ENCODE measurements around the gene ZNF275. TPM values are rescaled to one million over a fixed set of nuclear protein-coding genes. Genes with fewer than 3 reads are reported as not detected.

Gene ZNF275
- total and polyA plus RNA-seq, 2 of the 8 experiments (the other 6 are each of a cell fraction or from before 2014, with no cell fraction given) = 8.2 to 9.1 TPM

- no peak overlapping the region for H4K91ac ChIP-seq (replicated peaks; ENCODE audit: insufficient read length, low read length)
- H3K36me3 ChIP-seq (ENCODE audit: control insufficient read depth in 2 of 4, insufficient read depth in 4 of 4, low read length in 3 of 4) = no peaks in the 10 kb centered on the region
- ChIA-PET CTCF (ENCODE audit: partially characterized antibody) (interaction anchor here (1.0 to 1.2 kb wide), 2 partner anchors 8 to 13 kb away, joined by 3 read pairs; no protein-coding TSS in a partner anchor), POLR2A (ENCODE audit: partially characterized antibody) (interaction anchor here (0.8 to 1.2 kb wide), 2 partner anchors 12 to 13 kb away, joined by 3 read pairs; no protein-coding TSS in a partner anchor)
- H4K20me1 ChIP-seq (replicated peaks in 1 of 2; ENCODE audit: control insufficient read depth in 1 of 2, insufficient read depth in 2 of 2, low read length in 2 of 2) = no peaks in the 10 kb centered on the region
- no peak for FAIRE-seq
- no peak overlapping the region for H2BK20ac ChIP-seq (ENCODE audit: low read length)
- no peaks in the 10 kb centered on the region for H3K4me1 ChIP-seq (replicated peaks in 1 of 4; ENCODE audit: control insufficient read depth in 3 of 4, insufficient read depth in 4 of 4, low read length in 3 of 4)
- no peak overlapping the region for H4K5ac ChIP-seq (ENCODE audit: insufficient read length, low read depth, low read length)
- no peak overlapping the region for H2BK12ac ChIP-seq (ENCODE audit: low read depth, low read length)
- no peak overlapping the region for H3K23ac ChIP-seq (ENCODE audit: insufficient read length)
- H3K4me3 ChIP-seq (ENCODE audit: extremely low read depth in 1 of 4, insufficient read depth in 2 of 4, low read depth in 3 of 4, low read length in 4 of 4) = no peak overlapping the region
- H3K79me2 ChIP-seq (ENCODE audit: control insufficient read depth in 1 of 2, insufficient read depth in 2 of 2, low read length in 2 of 2) = no peaks in the 10 kb centered on the region
- no peak overlapping the region for H3K18ac ChIP-seq (ENCODE audit: extremely low read depth, low read length)
- DNase-seq (ENCODE audit: low read depth in 1 of 2, low spot score in 2 of 2) = no peak
- no peak overlapping the region for H4K8ac ChIP-seq (ENCODE audit: extremely low read depth, insufficient read depth, low read length)
- H3K56ac ChIP-seq (replicated peaks; ENCODE audit: insufficient read length, low read depth, low read length) = no peak overlapping the region
- H2AK5ac ChIP-seq (ENCODE audit: low read depth, low read length) = no peak overlapping the region
- H2BK15ac ChIP-seq (ENCODE audit: low read length) = no peak overlapping the region
- no peak overlapping the region for H2BK5ac ChIP-seq (ENCODE audit: low read depth, low read length)
- no peak overlapping the region for H3K4ac ChIP-seq (replicated peaks; ENCODE audit: insufficient read length, low read depth, low read length)
- no peak overlapping the region for H3K27ac ChIP-seq (ENCODE audit: low read depth, low read length)
- no peaks in the 10 kb centered on the region for H3K27me3 ChIP-seq (replicated peaks in 1 of 4; ENCODE audit: control insufficient read depth in 3 of 4, extremely low read depth in 1 of 4, insufficient read depth in 3 of 4, low read length in 3 of 4)
- H3K9ac ChIP-seq (replicated peaks in 1 of 4; ENCODE audit: extremely low read depth in 1 of 4, low read depth in 3 of 4, low read length in 3 of 4) = no peak overlapping the region
- no peak overlapping the region for H2BK120ac ChIP-seq (replicated peaks; ENCODE audit: low read depth, low read length)
- no peak overlapping the region for H2AFZ ChIP-seq (ENCODE audit: low read length)
- H3K23me2 ChIP-seq (ENCODE audit: low read depth, low read length) = no peaks in the 10 kb centered on the region
- no peaks in the 10 kb centered on the region for H3K9me3 ChIP-seq (ENCODE audit: insufficient read depth in 2 of 2, low read depth in 1 of 2, low read length in 1 of 2)
- no peak overlapping the region for H3K4me2 ChIP-seq (ENCODE audit: insufficient read depth in 1 of 2, low read depth in 2 of 2, low read length in 2 of 2)
- 93% methylated on average over 2 of the region's 3 CpGs; no CpG with 5 or more reads in 1 of the 2 experiments for WGBS, 2 experiments (ENCODE audit: extremely low coverage in 1 of 2, insufficient coverage in 1 of 2, insufficient read length in 1 of 2, insufficient replicate concordance in 2 of 2, low coverage in 1 of 2, low lambda C conversion rate in 2 of 2, missing lambda C conversion rate in 1 of 2)
- no peaks in the 10 kb centered on the region for H3K79me1 ChIP-seq (ENCODE audit: low read depth, low read length)
- H3K14ac ChIP-seq (ENCODE audit: insufficient read length) = no peak overlapping the region
- TF ChIP-seq, protein P1, sequence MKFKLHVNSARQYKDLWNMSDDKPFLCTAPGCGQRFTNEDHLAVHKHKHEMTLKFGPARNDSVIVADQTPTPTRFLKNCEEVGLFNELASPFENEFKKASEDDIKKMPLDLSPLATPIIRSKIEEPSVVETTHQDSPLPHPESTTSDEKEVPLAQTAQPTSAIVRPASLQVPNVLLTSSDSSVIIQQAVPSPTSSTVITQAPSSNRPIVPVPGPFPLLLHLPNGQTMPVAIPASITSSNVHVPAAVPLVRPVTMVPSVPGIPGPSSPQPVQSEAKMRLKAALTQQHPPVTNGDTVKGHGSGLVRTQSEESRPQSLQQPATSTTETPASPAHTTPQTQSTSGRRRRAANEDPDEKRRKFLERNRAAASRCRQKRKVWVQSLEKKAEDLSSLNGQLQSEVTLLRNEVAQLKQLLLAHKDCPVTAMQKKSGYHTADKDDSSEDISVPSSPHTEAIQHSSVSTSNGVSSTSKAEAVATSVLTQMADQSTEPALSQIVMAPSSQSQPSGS (IDR thresholded peaks at IDR 0.05; ENCODE audit: low read length) = no peak
- TF ChIP-seq SAP30 (IDR thresholded peaks at IDR 0.05; ENCODE audit: insufficient read depth, insufficient replicate concordance, low read length) = no peak
- TF ChIP-seq SP1 (IDR thresholded peaks at IDR 0.05; ENCODE audit: low read depth, low read length) = no peak
- TF ChIP-seq RNF2 (IDR thresholded peaks at IDR 0.05; ENCODE audit: borderline replicate concordance, low read depth, low read length, missing control alignments, poor library complexity, severe bottlenecking) = no peak
- no peak for TF ChIP-seq BACH1 (IDR thresholded peaks at IDR 0.05; ENCODE audit: low read length)
- no peak for TF ChIP-seq KDM5A (IDR thresholded peaks at IDR 0.05; ENCODE audit: low read length)
- no peak for TF ChIP-seq E2F6 (IDR thresholded peaks at IDR 0.05)
- no peak for TF ChIP-seq RAD21 (IDR thresholded peaks at IDR 0.05 in 1 of 2, conservative IDR thresholded peaks at IDR 0.05 in 1 of 2; ENCODE audit: low read depth in 2 of 2, low read length in 2 of 2)
- no peak for TF ChIP-seq CBX5 (IDR thresholded peaks at IDR 0.05; ENCODE audit: low read depth, low read length)
- TF ChIP-seq HDAC2 (IDR thresholded peaks at IDR 0.05; ENCODE audit: borderline replicate concordance in 1 of 2, low read depth in 2 of 2, low read length in 2 of 2) = no peak
- no peak for TF ChIP-seq TBP (IDR thresholded peaks at IDR 0.05; ENCODE audit: low read depth, low read length)
These were observed 32.2 kb downstream of the ZNF275 start for GRCh38 chrX:153366119-153366518.

Data from H1 (cell line).